H9 (cell line): ENCODE results near the gene ANKRD29. TPM values are rescaled to one million over a fixed set of nuclear protein-coding genes. Genes with fewer than 3 reads are reported as not detected.
"Not testable (repeated sequence)": the region's sequence is repeated elsewhere in the genome, so short reads cannot be mapped to it uniquely, and the experiment has no call there.

Experiments used
- DNase-seq: peaks from one replicate; pipeline ENCODE4 v3.0.0-alpha.2; 2017
- H2AFZ ChIP-seq: one replicate; pipeline ENCODE4 v1.6.1; 2013; ENCODE audit warnings: mild to moderate bottlenecking, low read length, control low read depth, moderate library complexity
- H2AK5ac ChIP-seq: 2 replicates; pipeline ENCODE4 v1.6.1; 2013; ENCODE audit warnings: low read length, control low read depth, mixed read lengths; ENCODE audit not compliant: insufficient read length
- H2BK120ac ChIP-seq: one replicate; pipeline ENCODE4 v1.6.1; 2013; ENCODE audit warnings: low read depth, mild to moderate bottlenecking, low read length, control low read depth, inconsistent platforms; ENCODE audit not compliant: poor library complexity, severe bottlenecking
- H2BK12ac ChIP-seq: 2 replicates; pipeline ENCODE4 v1.6.1; 2013; ENCODE audit warnings: low read length, control low read depth, mixed read lengths, low read depth; ENCODE audit not compliant: insufficient read length
- H2BK15ac ChIP-seq: 2 replicates; pipeline ENCODE4 v1.6.1; 2013; ENCODE audit warnings: low read depth, low read length, control low read depth
- H2BK20ac ChIP-seq: one replicate; pipeline ENCODE4 v1.6.1; 2013; ENCODE audit warnings: low read depth, mild to moderate bottlenecking, low read length, control low read depth, inconsistent platforms; ENCODE audit not compliant: poor library complexity, severe bottlenecking
- H2BK5ac ChIP-seq: 2 replicates; pipeline ENCODE4 v1.6.1; 2013; ENCODE audit warnings: low read length, control low read depth, mixed read lengths; ENCODE audit not compliant: insufficient read length
- H3K14ac ChIP-seq: 2 replicates; pipeline ENCODE4 v1.6.1; 2013; ENCODE audit warnings: low read length, control low read depth; ENCODE audit not compliant: insufficient read depth
- H3K18ac ChIP-seq: 2 replicates; pipeline ENCODE4 v1.6.1; 2013; ENCODE audit warnings: low read depth, mild to moderate bottlenecking, mixed read lengths, low read length, control low read depth; ENCODE audit not compliant: insufficient read length
- H3K23ac ChIP-seq: 2 replicates; pipeline ENCODE4 v1.6.1; 2013; ENCODE audit warnings: low read length, control low read depth, mixed read lengths, low read depth; ENCODE audit not compliant: insufficient read length
- H3K23me2 ChIP-seq: 2 replicates; pipeline ENCODE4 v1.6.1; 2013; ENCODE audit warnings: low read depth, mild to moderate bottlenecking, mixed read lengths, low read length, control low read depth; ENCODE audit not compliant: insufficient read length, poor library complexity, severe bottlenecking
- H3K27ac ChIP-seq: 2 replicates; pipeline ENCODE4 v1.5.1; 2013; ENCODE audit warnings: low read length, control low read depth, mixed read lengths, low read depth; ENCODE audit not compliant: insufficient read length
- H3K27me3 ChIP-seq: 2 replicates; pipeline ENCODE4 v1.6.1; 2013; ENCODE audit warnings: low read length, control low read depth, inconsistent platforms; ENCODE audit not compliant: insufficient read depth
- H3K4ac ChIP-seq: 2 replicates; pipeline ENCODE4 v1.6.1; 2013; ENCODE audit warnings: low read depth, mild to moderate bottlenecking, control low read depth, inconsistent platforms, low read length, moderate library complexity
- H3K4me1 ChIP-seq: 2 replicates; pipeline ENCODE4 v1.6.1; 2013; ENCODE audit warnings: low read length, control low read depth, inconsistent platforms; ENCODE audit not compliant: insufficient read depth
- H3K4me2 ChIP-seq: 2 replicates; pipeline ENCODE4 v1.6.1; 2013; ENCODE audit warnings: low read length, control low read depth, mixed read lengths; ENCODE audit not compliant: insufficient read length, insufficient read depth
- H3K56ac ChIP-seq: 2 replicates; pipeline ENCODE4 v1.6.1; 2013; ENCODE audit warnings: low read depth, mild to moderate bottlenecking, mixed read lengths, low read length, control low read depth; ENCODE audit not compliant: insufficient read length
- H3K79me1 ChIP-seq: 2 replicates; pipeline ENCODE4 v1.6.1; 2013; ENCODE audit warnings: low read depth, mild to moderate bottlenecking, moderate library complexity, low read length, control low read depth, inconsistent platforms; ENCODE audit not compliant: insufficient read depth, poor library complexity, severe bottlenecking
- H3K79me2 ChIP-seq: 2 replicates; pipeline ENCODE4 v1.6.1; 2013; ENCODE audit warnings: low read length, control low read depth, inconsistent platforms; ENCODE audit not compliant: insufficient read depth
- H3K9ac ChIP-seq: 2 replicates; pipeline ENCODE4 v1.6.1; 2013; ENCODE audit warnings: low read length, control low read depth, mixed read lengths; ENCODE audit not compliant: insufficient read length; ENCODE audit errors: extremely low read depth
- H3K9me3 ChIP-seq: one replicate; pipeline ENCODE4 v1.6.1; 2013; ENCODE audit warnings: low read depth, low read length, inconsistent platforms; ENCODE audit not compliant: control insufficient read depth
- H3T11ph ChIP-seq: one replicate; pipeline ENCODE4 v1.6.1; 2013; ENCODE audit warnings: mild to moderate bottlenecking, low read length, control low read depth, inconsistent platforms
- H4K20me1 ChIP-seq: one replicate; pipeline ENCODE4 v1.6.1; 2013; ENCODE audit not compliant: control insufficient read depth, insufficient read length, insufficient read depth
- H4K5ac ChIP-seq: 2 replicates; pipeline ENCODE4 v1.6.1; 2013; ENCODE audit warnings: low read depth, mild to moderate bottlenecking, mixed read lengths, low read length, control low read depth; ENCODE audit not compliant: insufficient read length
- H4K8ac ChIP-seq: replicated peaks from 2 replicates; pipeline ENCODE4 v1.6.1; 2013; ENCODE audit warnings: low read length, control low read depth, mixed read lengths, low read depth; ENCODE audit not compliant: insufficient read length
- H4K91ac ChIP-seq: 2 replicates; pipeline ENCODE4 v1.6.1; 2013; ENCODE audit warnings: low read depth, mild to moderate bottlenecking, moderate library complexity, mixed read lengths, low read length, control low read depth; ENCODE audit not compliant: insufficient read length
- H3K27ac Mint-ChIP-seq, 3 experiments: 2 replicates in 2 of 3; 3 replicates in 1 of 3; pipeline ENCODE4 v1.8.0; 2020 to 2021; ENCODE audit warnings: mixed read lengths in 3 of 3, mild to moderate bottlenecking in 1 of 3, moderate library complexity in 1 of 3
- H3K27me3 Mint-ChIP-seq: 2 replicates; pipeline ENCODE4 v1.8.0; 2021; ENCODE audit warnings: low read depth, mild to moderate bottlenecking, moderate library complexity, mixed read lengths
- H3K36me3 Mint-ChIP-seq, 3 experiments: 2 replicates in 2 of 3; 3 replicates in 1 of 3; pipeline ENCODE4 v1.8.0; 2020 to 2021; ENCODE audit warnings: low read depth in 3 of 3, mixed read lengths in 3 of 3; ENCODE audit not compliant: insufficient read depth in 1 of 3
- H3K4me1 Mint-ChIP-seq, 2 experiments: 2 replicates each; pipeline ENCODE4 v1.8.0; 2020; ENCODE audit warnings: mixed read lengths in 2 of 2
- H3K4me3 Mint-ChIP-seq, 2 experiments: 2 replicates in 1 of 2; 3 replicates in 1 of 2; pipeline ENCODE4 v1.8.0; 2020 to 2021; ENCODE audit warnings: mild to moderate bottlenecking in 2 of 2, mixed read lengths in 2 of 2, moderate library complexity in 1 of 2
- H3K9me3 Mint-ChIP-seq, 2 experiments: 2 replicates in 1 of 2; 3 replicates in 1 of 2; pipeline ENCODE4 v1.8.0; 2020; ENCODE audit warnings: mild to moderate bottlenecking in 2 of 2, mixed read lengths in 2 of 2, moderate library complexity in 1 of 2
- WGBS: extraction: QIAGEN DNeasy Blood & Tissue Kit; methylation state at CpG from one replicate; pipeline ENCODE4 v1.1.7; 2013; ENCODE audit warnings: missing lambda C conversion rate, low lambda C conversion rate, mixed read lengths; ENCODE audit not compliant: insufficient read length; ENCODE audit errors: extremely low coverage; 5-methylcytosine and 5-hydroxymethylcytosine counted together
- total RNA-seq: library from RNA; stranded (reverse); gene quantifications from 2 replicates; pipeline ENCODE4 v1.2.1, GENCODE V29; 2021
- TF ChIP-seq, protein P1 (sequence below): fragments of 200-600 bp; sonication (generic); conservative IDR thresholded peaks from 3 replicates; pipeline ENCODE4 v1.8.0; 2021; ENCODE audit warnings: antibody characterized with exemption, mild to moderate bottlenecking

Gene ANKRD29
- total RNA-seq, 1 experiment from 2014 or later, result 2.1 TPM

DNA sequence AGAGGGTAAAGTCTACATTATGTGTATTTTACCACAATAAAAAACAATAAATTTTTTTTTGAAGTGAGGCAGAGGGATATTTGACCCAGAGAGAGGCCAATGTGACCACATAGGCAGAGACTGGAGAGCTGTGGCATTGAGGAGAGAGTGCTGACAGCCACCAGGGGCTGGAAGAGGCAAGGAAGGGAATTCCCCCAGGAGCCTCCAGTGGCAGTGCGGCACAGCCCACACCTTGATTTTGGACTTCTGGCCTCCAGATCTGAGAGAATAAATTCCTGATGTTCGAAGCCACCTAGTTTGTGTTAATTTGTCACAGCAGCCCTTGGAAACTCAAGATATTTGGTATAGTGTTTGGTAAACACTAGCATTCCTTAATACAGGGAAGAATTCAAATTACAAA, 22.7 kb downstream of the ANKRD29 start:
- Histone ChIP-seq H2BK120ac (no peak overlapping the region), H3K4ac (no peak overlapping the region), H4K91ac (no peak overlapping the region), H4K20me1 (no peaks in the 10 kb centered on the region), H3K4me2 (no peak overlapping the region), H2AK5ac (no peak overlapping the region), H3K79me1 (no peaks in the 10 kb centered on the region), H3K18ac (no peak overlapping the region), H3K23me2 (no peaks in the 10 kb centered on the region), H3K9me3 (peaks cover 7% of the 10 kb centered on the region), H2BK15ac (no peak overlapping the region), H4K5ac (no peak overlapping the region), H3K27me3 (no peaks in the 10 kb centered on the region), H3K14ac (no peak overlapping the region), H3K27ac (no peak overlapping the region), H3T11ph (no peak overlapping the region), H3K4me1 (peaks cover 5% of the 10 kb centered on the region; the same call in 1 of the 2 replicates), H2AFZ (no peak overlapping the region), H3K56ac (no peak overlapping the region), H3K9ac (no peak overlapping the region), H4K8ac (no peak overlapping the region), H3K23ac (no peak overlapping the region), H2BK12ac (no peak overlapping the region), H2BK5ac (no peak overlapping the region), H2BK20ac (no peak overlapping the region), H3K79me2 (no peaks in the 10 kb centered on the region)
- no peak overlapping the region for H3K4me3 Mint-ChIP-seq
- no CpG with 5 or more reads among the region's 2 CpGs for WGBS
- TF ChIP-seq, protein P1, sequence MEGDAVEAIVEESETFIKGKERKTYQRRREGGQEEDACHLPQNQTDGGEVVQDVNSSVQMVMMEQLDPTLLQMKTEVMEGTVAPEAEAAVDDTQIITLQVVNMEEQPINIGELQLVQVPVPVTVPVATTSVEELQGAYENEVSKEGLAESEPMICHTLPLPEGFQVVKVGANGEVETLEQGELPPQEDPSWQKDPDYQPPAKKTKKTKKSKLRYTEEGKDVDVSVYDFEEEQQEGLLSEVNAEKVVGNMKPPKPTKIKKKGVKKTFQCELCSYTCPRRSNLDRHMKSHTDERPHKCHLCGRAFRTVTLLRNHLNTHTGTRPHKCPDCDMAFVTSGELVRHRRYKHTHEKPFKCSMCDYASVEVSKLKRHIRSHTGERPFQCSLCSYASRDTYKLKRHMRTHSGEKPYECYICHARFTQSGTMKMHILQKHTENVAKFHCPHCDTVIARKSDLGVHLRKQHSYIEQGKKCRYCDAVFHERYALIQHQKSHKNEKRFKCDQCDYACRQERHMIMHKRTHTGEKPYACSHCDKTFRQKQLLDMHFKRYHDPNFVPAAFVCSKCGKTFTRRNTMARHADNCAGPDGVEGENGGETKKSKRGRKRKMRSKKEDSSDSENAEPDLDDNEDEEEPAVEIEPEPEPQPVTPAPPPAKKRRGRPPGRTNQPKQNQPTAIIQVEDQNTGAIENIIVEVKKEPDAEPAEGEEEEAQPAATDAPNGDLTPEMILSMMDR, result peak; percentile 45; the same call in 2 of the 3 replicates
- H3K27me3 Mint-ChIP-seq, result no peaks in the 10 kb centered on the region; the same call in 1 of the 2 replicates
- H3K27ac Mint-ChIP-seq, result no peak overlapping the region
- H3K9me3 Mint-ChIP-seq, result peaks cover 7 to 9% of the 10 kb centered on the region in 2 experiments; a peak in 3 of 5 replicates
- no peak for DNase-seq
- peaks cover 7 to 11% of the 10 kb centered on the region in 2 experiments for H3K4me1 Mint-ChIP-seq
- peaks cover 3 to 6% (median 6%) of the 10 kb centered on the region in 3 experiments; a peak in 6 of 7 replicates for H3K36me3 Mint-ChIP-seq

DNA sequence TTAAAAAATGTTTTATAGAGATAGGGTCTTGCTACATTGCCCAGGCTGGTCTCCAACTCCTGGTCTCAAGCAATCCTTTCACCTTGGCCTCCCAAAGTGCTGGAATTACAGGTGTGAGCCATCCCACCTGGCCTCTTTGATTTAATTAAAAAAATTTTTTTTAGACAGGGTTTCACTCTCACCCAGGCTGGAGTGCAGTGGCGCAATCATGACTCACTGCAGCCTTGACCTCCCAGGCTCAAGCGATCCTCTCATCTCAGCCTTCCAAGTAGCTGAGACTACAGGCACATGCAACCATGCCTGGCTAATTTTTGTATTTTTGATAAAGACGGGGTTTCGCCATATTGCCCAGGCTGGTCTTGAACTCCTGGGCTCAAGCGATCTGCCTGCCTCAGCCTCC, 26.3 kb downstream of the ANKRD29 start:
- DNase-seq, H4K8ac ChIP-seq, H3K23ac ChIP-seq, H3K79me2 ChIP-seq, H3K4me3 Mint-ChIP-seq, H3K27ac ChIP-seq, H2AK5ac ChIP-seq, H3K23me2 ChIP-seq, H3K4me2 ChIP-seq, H2AFZ ChIP-seq, H4K91ac ChIP-seq, H3K27me3 ChIP-seq, H2BK12ac ChIP-seq, H3K9me3 ChIP-seq, H2BK120ac ChIP-seq, H3K9ac ChIP-seq, H2BK15ac ChIP-seq, H3K56ac ChIP-seq, H2BK20ac ChIP-seq, H3K18ac ChIP-seq, H3K4me1 ChIP-seq, H4K20me1 ChIP-seq, H3K27me3 Mint-ChIP-seq, H3K27ac Mint-ChIP-seq, H3K36me3 Mint-ChIP-seq, H2BK5ac ChIP-seq, H3K79me1 ChIP-seq, H4K5ac ChIP-seq, H3K4ac ChIP-seq, H3K9me3 Mint-ChIP-seq, H3T11ph ChIP-seq, H3K14ac ChIP-seq: not testable (repeated sequence)
- no CpG with 5 or more reads among the region's 5 CpGs for WGBS
- peaks cover 12 to 14% of the 10 kb centered on the region in 2 experiments for H3K4me1 Mint-ChIP-seq
